Activated CD4-positive, alpha-beta T cell treated with anti-CD3 and anti-CD28 coated beads for 36 hours (primary cell): ENCODE results near the gene CSF1R. TPM values are rescaled to one million over a fixed set of nuclear protein-coding genes. Genes with fewer than 3 reads are reported as not detected.

Experiments
- ATAC-seq: fragments of 200-7000 bp; cut with Tn5 transposase; one replicate; pipeline ENCODE4 v1.10.0; 2021; ENCODE audit warnings: mild to moderate bottlenecking, moderate library complexity
- CTCF ChIA-PET: fragments of 350-600 bp; sonication (Branson Sonifier 250); formaldehyde crosslinking; loops from one replicate; lab custom pipeline; 2021; ENCODE audit warnings: antibody characterized with exemption; lab: Charles Lee
- POLR2A ChIA-PET: fragments of 350-600 bp; sonication (Branson Sonifier 250); formaldehyde crosslinking; loops from one replicate; lab custom pipeline; 2021; ENCODE audit warnings: antibody characterized with exemption, inconsistent platforms; lab: Charles Lee
- DNase-seq: peaks from one replicate; pipeline ENCODE4 v3.0.0-alpha.2; 2020
- H3K27ac Mint-ChIP-seq: one replicate; pipeline ENCODE4 v1.8.0; 2021; ENCODE audit warnings: mixed read lengths
- H3K27me3 Mint-ChIP-seq: one replicate; pipeline ENCODE4 v1.8.0; 2021; ENCODE audit warnings: mixed read lengths
- H3K36me3 Mint-ChIP-seq: one replicate; pipeline ENCODE4 v1.8.0; 2021; ENCODE audit warnings: low read depth, mixed read lengths
- H3K4me1 Mint-ChIP-seq: one replicate; pipeline ENCODE4 v1.8.0; 2021; ENCODE audit warnings: mixed read lengths
- H3K4me3 Mint-ChIP-seq: one replicate; pipeline ENCODE4 v1.8.0; 2021; ENCODE audit warnings: mild to moderate bottlenecking, moderate library complexity, mixed read lengths
- H3K9me3 Mint-ChIP-seq: one replicate; pipeline ENCODE4 v1.8.0; 2021; ENCODE audit warnings: low read depth, mixed read lengths
- intact Hi-C, 2 experiments: fragments of 100-400 bp; cut with DNase I in 1 of 2; cut with micrococcal nuclease in 1 of 2; formaldehyde crosslinking; loops; one replicate each; pipeline versions ENCODE4 v1.14.2 to v1.15.1; 2022 to 2024; cut with DNase I, micrococcal nuclease
- total RNA-seq, 2 experiments: library from RNA; stranded (reverse); gene quantifications; one replicate each; pipeline ENCODE4 v1.2.3, GENCODE V29; 2021

Gene CSF1R
- total RNA-seq, 2 experiments from 2014 or later, result 0.41 to 0.76 TPM

GRCh38 chr5:150068071-150068470, 18.3 kb downstream of the CSF1R start:
- no peaks in the 10 kb centered on the region for H3K36me3 Mint-ChIP-seq
- ATAC-seq, result no peak
- H3K4me1 Mint-ChIP-seq, result peaks cover 12% of the 10 kb centered on the region
- intact Hi-C loops, result no loop called here
- H3K27ac Mint-ChIP-seq, result no peak overlapping the region
- ChIA-PET CTCF (no interaction called here), POLR2A (no interaction called here)
- H3K27me3 Mint-ChIP-seq, result no peaks in the 10 kb centered on the region
- no peaks in the 10 kb centered on the region for H3K9me3 Mint-ChIP-seq
- H3K4me3 Mint-ChIP-seq, result no peak overlapping the region
- no peak for DNase-seq

- DNase-seq (no peak), ATAC-seq (peak; percentile 47)
- peaks cover 12% of the 10 kb centered on the region for H3K4me1 Mint-ChIP-seq
- H3K27me3 Mint-ChIP-seq, result no peaks in the 10 kb centered on the region
- CTCF ChIA-PET, result interaction anchor here (1.1 kb wide), 1 partner anchor 10 kb away, joined by 5 read pairs; no protein-coding TSS in a partner anchor
- POLR2A ChIA-PET, result interaction anchor here (0.6 kb wide), 1 partner anchor 63 kb away, joined by 3 read pairs; no protein-coding TSS in a partner anchor
- intact Hi-C loops, result no loop called here
- H3K36me3 Mint-ChIP-seq, result no peaks in the 10 kb centered on the region
- H3K27ac Mint-ChIP-seq, result no peak overlapping the region
- H3K4me3 Mint-ChIP-seq, result no peak overlapping the region
- H3K9me3 Mint-ChIP-seq, result no peaks in the 10 kb centered on the region
These were observed 18.9 kb downstream of the CSF1R start for GRCh38 chr5:150067405-150067960.

GRCh38 chr5:150066901-150067396, 19.4 kb downstream of the CSF1R start:
- Mint-ChIP-seq H3K27me3 (no peaks in the 10 kb centered on the region), H3K4me1 (peaks cover 12% of the 10 kb centered on the region), H3K9me3 (no peaks in the 10 kb centered on the region), H3K36me3 (no peaks in the 10 kb centered on the region), H3K4me3 (no peak overlapping the region), H3K27ac (peak overlapping the region; percentile 45)
- CTCF ChIA-PET, result interaction anchor here (0.5 to 1.1 kb wide), 2 partner anchors 10 to 499 kb away, joined by 3 to 5 read pairs; no protein-coding TSS in a partner anchor
- intact Hi-C loops, result no loop called here
- POLR2A ChIA-PET, result interaction anchor here (0.6 kb wide), 1 partner anchor 62 kb away, joined by 3 read pairs; no protein-coding TSS in a partner anchor
- ATAC-seq, result peak; percentile 96
- no peak for DNase-seq

- H3K4me1 Mint-ChIP-seq, result peaks cover 12% of the 10 kb centered on the region
- no peaks in the 10 kb centered on the region for H3K36me3 Mint-ChIP-seq
- no peak for DNase-seq
- no peaks in the 10 kb centered on the region for H3K27me3 Mint-ChIP-seq
- no peak overlapping the region for H3K27ac Mint-ChIP-seq
- ATAC-seq, result no peak
- ChIA-PET POLR2A (interaction anchor here (0.6 kb wide), 2 partner anchors 62 to 271 kb away, joined by 3 to 4 read pairs; no protein-coding TSS in a partner anchor), CTCF (interaction anchor here (0.5 to 1.1 kb wide), 2 partner anchors 11 to 499 kb away, joined by 3 to 5 read pairs; no protein-coding TSS in a partner anchor)
- no peak overlapping the region for H3K4me3 Mint-ChIP-seq
- no peaks in the 10 kb centered on the region for H3K9me3 Mint-ChIP-seq
- intact Hi-C loops, result no loop called here
These were observed 19.9 kb downstream of the CSF1R start for GRCh38 chr5:150066436-150066835.

- ATAC-seq, result no peak
- intact Hi-C loops, result no loop called here
- POLR2A ChIA-PET, result interaction anchor here (0.6 kb wide), 1 partner anchor 271 kb away, joined by 4 read pairs; no protein-coding TSS in a partner anchor
These were observed 20.5 kb downstream of the CSF1R start for GRCh38 chr5:150065886-150066285.

GRCh38 chr5:150065346-150065745, 21.0 kb downstream of the CSF1R start:
- CTCF ChIA-PET, result interaction anchor here (0.5 kb wide), 1 partner anchor 39 kb away, joined by 3 read pairs; no protein-coding TSS in a partner anchor

More at GRCh38 chr5:150065886-150066285, 20.5 kb downstream of the CSF1R start:
- no peak for DNase-seq
- CTCF ChIA-PET, result interaction anchor here (0.5 kb wide), 1 partner anchor 39 kb away, joined by 3 read pairs; no protein-coding TSS in a partner anchor
- Mint-ChIP-seq H3K9me3 (no peaks in the 10 kb centered on the region), H3K27ac (no peak overlapping the region), H3K4me1 (peaks cover 12% of the 10 kb centered on the region), H3K36me3 (no peaks in the 10 kb centered on the region), H3K4me3 (no peak overlapping the region), H3K27me3 (no peaks in the 10 kb centered on the region)

GRCh38 chr5:150064681-150065220, 21.6 kb downstream of the CSF1R start:
- intact Hi-C loops, result no loop called here
- Mint-ChIP-seq H3K27me3 (no peaks in the 10 kb centered on the region), H3K4me1 (peaks cover 12% of the 10 kb centered on the region), H3K4me3 (no peak overlapping the region), H3K36me3 (no peaks in the 10 kb centered on the region), H3K27ac (no peak overlapping the region), H3K9me3 (no peaks in the 10 kb centered on the region)
- ATAC-seq (no peak), DNase-seq (no peak)
- POLR2A ChIA-PET, result interaction anchor here (1.1 kb wide), 1 partner anchor 1403 kb away, joined by 3 read pairs; no protein-coding TSS in a partner anchor
- CTCF ChIA-PET, result no interaction called here

More at GRCh38 chr5:150065346-150065745, 21.0 kb downstream of the CSF1R start:
- DNase-seq (no peak), ATAC-seq (no peak)
- Mint-ChIP-seq H3K27ac (no peak overlapping the region), H3K9me3 (no peaks in the 10 kb centered on the region), H3K27me3 (no peaks in the 10 kb centered on the region), H3K36me3 (no peaks in the 10 kb centered on the region), H3K4me3 (no peak overlapping the region), H3K4me1 (peaks cover 12% of the 10 kb centered on the region)
- POLR2A ChIA-PET, result no interaction called here
- intact Hi-C loops, result no loop called here

- intact Hi-C loops, result no loop called here
- H3K4me3 Mint-ChIP-seq, result no peak overlapping the region
- H3K27me3 Mint-ChIP-seq, result no peaks in the 10 kb centered on the region
- peaks cover 12% of the 10 kb centered on the region for H3K4me1 Mint-ChIP-seq
- H3K9me3 Mint-ChIP-seq, result no peaks in the 10 kb centered on the region
- H3K27ac Mint-ChIP-seq, result no peak overlapping the region
- CTCF ChIA-PET, result no interaction called here
- ATAC-seq (no peak), DNase-seq (no peak)
- no peaks in the 10 kb centered on the region for H3K36me3 Mint-ChIP-seq
- POLR2A ChIA-PET, result no interaction called here
These were observed 22.7 kb downstream of the CSF1R start for GRCh38 chr5:150063638-150064037.

GRCh38 chr5:150062216-150062922, 24.0 kb downstream of the CSF1R start:
- ChIA-PET CTCF (interaction anchor here (0.7 kb wide), 1 partner anchor 553 kb away, joined by 4 read pairs; no protein-coding TSS in a partner anchor), POLR2A (no interaction called here)
- intact Hi-C loops, result no loop called here
- Mint-ChIP-seq H3K4me1 (peaks cover 8% of the 10 kb centered on the region), H3K4me3 (no peak overlapping the region), H3K36me3 (no peaks in the 10 kb centered on the region), H3K9me3 (no peaks in the 10 kb centered on the region), H3K27me3 (no peaks in the 10 kb centered on the region), H3K27ac (no peak overlapping the region)
- no peak for ATAC-seq
- no peak for DNase-seq

GRCh38 chr5:150061538-150061995, 24.8 kb downstream of the CSF1R start:
- Mint-ChIP-seq H3K4me3 (no peak overlapping the region), H3K27ac (no peak overlapping the region), H3K27me3 (no peaks in the 10 kb centered on the region), H3K36me3 (no peaks in the 10 kb centered on the region), H3K4me1 (no peaks in the 10 kb centered on the region), H3K9me3 (no peaks in the 10 kb centered on the region)
- POLR2A ChIA-PET, result no interaction called here
- no peak for DNase-seq
- CTCF ChIA-PET, result no interaction called here
- intact Hi-C loops, result no loop called here
- ATAC-seq, result no peak

GRCh38 chr5:150060471-150060870, 25.9 kb downstream of the CSF1R start:
- no peaks in the 10 kb centered on the region for H3K36me3 Mint-ChIP-seq
- intact Hi-C loops, result no loop called here
- POLR2A ChIA-PET, result no interaction called here
- H3K4me1 Mint-ChIP-seq, result no peaks in the 10 kb centered on the region
- H3K4me3 Mint-ChIP-seq, result no peak overlapping the region
- H3K9me3 Mint-ChIP-seq, result no peaks in the 10 kb centered on the region
- H3K27me3 Mint-ChIP-seq, result no peaks in the 10 kb centered on the region
- ATAC-seq (no peak), DNase-seq (no peak)
- CTCF ChIA-PET, result no interaction called here
- no peak overlapping the region for H3K27ac Mint-ChIP-seq
